HG03280 (cell line): ENCODE measurements around the gene CSNK1G2.

Experiments used
- ATAC-seq: cut with Tn5 transposase; IDR thresholded peaks from one replicate; pipeline ENCODE4 v1.9.1; 2021; ENCODE audit warnings: mild to moderate bottlenecking, moderate library complexity; ENCODE audit not compliant: unreplicated experiment

Gene CSNK1G2

GRCh38 chr19:1962674-1963073 is 21.7 kb downstream of the CSNK1G2 start:
- ATAC-seq = no peak

GRCh38 chr19:1967087-1967608 is 26.2 kb downstream of the CSNK1G2 start:
- no peak for ATAC-seq

GRCh38 chr19:1968279-1969175 is 27.6 kb downstream of the CSNK1G2 start:
- ATAC-seq = no peak

DNA sequence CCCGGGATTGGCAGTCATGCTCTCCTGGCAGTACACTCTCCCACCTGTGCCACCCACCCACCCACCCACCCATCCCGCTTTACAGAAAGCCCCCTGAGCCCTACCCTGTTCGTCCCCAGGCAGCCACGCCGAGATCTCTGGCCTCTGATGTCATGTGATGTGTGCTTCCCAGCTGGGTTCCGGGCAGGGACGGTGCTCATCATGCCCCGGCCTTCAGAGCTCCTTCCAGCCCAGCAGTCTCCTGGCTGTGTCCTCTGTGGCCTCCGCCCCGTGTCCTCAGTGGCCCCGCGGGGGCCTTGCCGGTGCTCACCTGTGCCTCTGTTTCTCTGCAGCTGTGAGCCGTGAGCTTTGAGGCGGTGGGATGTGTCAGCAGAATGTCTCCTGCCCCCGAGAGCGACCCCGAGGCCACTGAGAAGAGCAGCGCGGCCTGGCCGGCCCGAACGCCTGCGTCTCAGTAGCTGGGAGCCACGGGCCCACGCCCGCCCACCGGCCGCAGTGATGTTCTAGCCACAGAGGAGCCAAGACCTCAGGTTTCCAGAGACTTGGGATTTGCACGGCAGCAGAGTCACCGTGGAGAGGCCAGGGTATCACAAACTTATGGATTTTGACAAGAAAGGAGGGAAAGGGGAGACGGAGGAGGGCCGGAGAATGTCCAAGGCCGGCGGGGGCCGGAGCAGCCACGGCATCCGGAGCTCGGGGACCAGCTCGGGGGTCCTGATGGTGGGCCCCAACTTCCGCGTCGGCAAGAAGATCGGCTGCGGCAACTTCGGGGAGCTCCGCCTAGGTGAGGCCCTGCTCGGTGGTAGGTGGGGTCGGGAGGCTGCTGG is 28.4 kb downstream of the CSNK1G2 start:
- no peak for ATAC-seq

- no peak for ATAC-seq
Measured at GRCh38 chr19:1970003-1970805, 29.2 kb downstream of the CSNK1G2 start.

GRCh38 chr19:1970806-1971502 is 30.0 kb downstream of the CSNK1G2 start:
- ATAC-seq = no peak

DNA sequence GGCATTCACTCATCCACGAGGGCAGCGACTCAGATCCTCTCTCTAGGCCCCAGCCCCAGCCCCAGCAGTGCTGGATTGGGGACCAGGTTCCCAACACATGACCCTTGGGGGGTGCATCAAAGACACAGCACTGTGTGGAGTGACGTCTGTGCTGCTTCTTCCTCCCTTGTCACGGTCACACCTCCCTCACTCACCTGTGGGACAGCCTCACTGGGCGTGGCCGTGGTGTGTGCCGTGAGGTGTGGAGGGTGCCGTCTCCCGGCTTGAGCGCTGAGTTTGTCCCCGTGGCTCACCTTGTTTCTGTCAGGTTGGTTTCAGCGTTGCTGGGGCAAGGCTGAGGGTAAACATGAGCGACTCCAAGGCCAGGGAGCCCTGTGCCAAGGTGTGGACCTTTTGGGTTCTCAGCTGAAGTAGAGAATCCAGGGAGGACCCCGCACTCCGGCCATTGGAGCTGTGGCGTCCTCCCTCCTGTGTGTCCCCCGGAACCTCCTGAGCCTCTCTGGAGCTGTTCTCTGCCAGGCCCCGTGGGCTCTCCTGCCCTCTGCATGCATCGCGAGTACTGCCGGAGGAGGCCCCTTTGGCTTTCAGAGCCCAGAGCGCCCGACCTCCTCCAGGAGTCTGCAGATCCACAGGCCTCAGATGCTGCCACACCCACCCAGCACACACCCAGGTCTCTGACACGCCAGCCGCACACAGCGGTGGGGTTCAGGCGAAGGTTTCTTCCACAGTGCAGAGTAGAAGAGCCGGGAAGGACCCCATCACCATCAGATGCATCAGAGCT is 33.6 kb downstream of the CSNK1G2 start:
- no peak for ATAC-seq

GRCh38 chr19:1975162-1975480 is 34.1 kb downstream of the CSNK1G2 start:
- no peak for ATAC-seq

GRCh38 chr19:1977120-1977519 is 36.1 kb downstream of the CSNK1G2 start:
- no peak for ATAC-seq

DNA sequence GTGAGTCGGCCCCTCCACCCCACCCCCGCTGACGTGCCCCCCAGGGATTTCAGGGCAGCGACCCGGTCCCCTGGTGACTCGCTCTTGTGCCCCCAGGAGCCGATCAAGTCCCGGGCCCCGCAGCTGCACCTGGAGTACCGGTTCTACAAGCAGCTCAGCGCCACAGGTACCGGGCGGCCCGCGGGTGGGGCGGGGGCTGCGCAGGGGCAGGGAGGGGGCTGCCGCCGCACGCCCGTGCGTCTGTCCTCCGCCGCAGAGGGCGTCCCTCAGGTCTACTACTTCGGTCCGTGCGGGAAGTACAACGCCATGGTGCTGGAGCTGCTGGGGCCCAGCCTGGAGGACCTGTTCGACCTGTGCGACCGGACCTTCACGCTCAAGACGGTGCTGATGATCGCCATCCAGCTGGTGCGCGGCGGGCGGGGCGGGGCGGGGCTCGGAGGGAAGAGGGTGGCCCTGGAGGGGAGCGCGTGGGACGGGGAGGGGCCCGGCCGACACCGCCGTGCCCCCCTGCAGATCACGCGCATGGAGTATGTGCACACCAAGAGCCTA is 37.4 kb downstream of the CSNK1G2 start:
- ATAC-seq = no peak

DNA sequence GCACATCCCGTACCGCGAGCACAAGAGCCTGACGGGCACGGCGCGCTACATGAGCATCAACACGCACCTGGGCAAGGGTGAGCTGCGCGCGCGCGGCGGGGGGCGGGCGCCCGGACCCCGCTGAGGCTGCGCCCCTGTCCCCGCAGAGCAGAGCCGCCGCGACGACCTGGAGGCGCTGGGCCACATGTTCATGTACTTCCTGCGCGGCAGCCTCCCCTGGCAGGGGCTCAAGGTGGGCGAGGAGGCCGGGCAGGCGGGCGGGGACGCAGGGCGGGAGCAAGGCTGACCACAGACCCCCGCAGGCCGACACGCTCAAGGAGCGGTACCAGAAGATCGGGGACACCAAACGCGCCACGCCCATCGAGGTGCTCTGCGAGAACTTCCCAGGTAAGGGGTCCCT is 38.0 kb downstream of the CSNK1G2 start:
- ATAC-seq = no peak

GRCh38 chr19:1979642-1980041 is 38.7 kb downstream of the CSNK1G2 start:
- ATAC-seq = no peak

GRCh38 chr19:1980091-1980808 is 39.3 kb downstream of the CSNK1G2 start:
- no peak for ATAC-seq

DNA sequence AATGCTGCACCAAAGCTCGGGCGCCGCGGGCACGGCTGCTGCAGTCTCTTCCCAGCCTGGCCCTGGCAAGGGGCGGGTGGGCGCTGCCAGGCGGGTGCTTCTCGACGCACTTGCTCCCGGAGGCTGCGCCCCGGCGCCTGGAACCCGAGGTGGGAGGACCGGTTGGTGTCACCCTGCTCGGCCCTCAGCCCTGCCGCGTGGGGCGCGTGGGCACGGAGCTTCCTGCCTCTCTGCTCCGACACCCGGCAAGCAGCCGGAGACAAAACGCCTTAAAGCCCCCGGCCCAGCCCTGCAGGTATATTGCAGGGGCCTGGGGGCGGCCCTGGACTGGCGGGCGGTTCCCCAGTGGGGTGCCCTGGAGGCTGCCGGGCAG is 39.8 kb downstream of the CSNK1G2 start:
- no peak for ATAC-seq

- ATAC-seq = no peak
Measured at GRCh38 chr19:1981253-1981652, 40.3 kb downstream of the CSNK1G2 start.

GRCh38 chr19:1984357-1984756 is 43.4 kb downstream of the CSNK1G2 start:
- ATAC-seq = no peak

- no peak for ATAC-seq
Measured at GRCh38 chr19:1985588-1986356, 44.8 kb downstream of the CSNK1G2 start.
